ENCODE results near the gene PSG6.
"Not testable (repeated sequence)": the region's sequence is repeated elsewhere in the genome, so short reads cannot be mapped to it uniquely, and the experiment has no call there.

Gene PSG6

GRCh38 chr19:42917634-42918033 lies at the start of gene PSG6:
Gene PSG6, minus strand, starts transcription at chr19:42917894. Its CDS starts 102 bp downstream, at chr19:42917792.
- DNase-seq (ENCODE audit: low read depth): not testable (repeated sequence)

GRCh38 chr19:42965176-42965575 lies 47.5 kb upstream of the PSG6 start:
- peak; percentile 92 for DNase-seq (ENCODE audit: low read depth)

GRCh38 chr19:42961119-42961518 lies 43.4 kb upstream of the PSG6 start:
- peak; percentile 73 for DNase-seq (ENCODE audit: low read depth)

GRCh38 chr19:42952126-42952525 lies 34.4 kb upstream of the PSG6 start:
- DNase-seq (ENCODE audit: low read depth): not testable (repeated sequence)

- DNase-seq (ENCODE audit: low read depth): not testable (repeated sequence)
Observed at GRCh38 chr19:42951476-42951875, 33.8 kb upstream of the PSG6 start.

GRCh38 chr19:42942187-42942789 lies 24.6 kb upstream of the PSG6 start:
- DNase-seq (ENCODE audit: low read depth): no peak

GRCh38 chr19:42937107-42937506 lies 19.4 kb upstream of the PSG6 start, which contains the start of gene PSG7:
Gene PSG7, minus strand, starts transcription at chr19:42937207. Its CDS starts 131 bp downstream, at chr19:42937076.
- DNase-seq (ENCODE audit: low read depth): not testable (repeated sequence)

GRCh38 chr19:42934726-42935125 lies 17.0 kb upstream of the PSG6 start:
- not testable (repeated sequence) for DNase-seq (ENCODE audit: low read depth)

- DNase-seq (ENCODE audit: low read depth): not testable (repeated sequence)
Observed at GRCh38 chr19:42934183-42934582, 16.5 kb upstream of the PSG6 start.

GRCh38 chr19:42933412-42933811 lies 15.7 kb upstream of the PSG6 start:
- not testable (repeated sequence) for DNase-seq (ENCODE audit: low read depth)

- DNase-seq (ENCODE audit: low read depth): peak; percentile 98
Observed at GRCh38 chr19:42932485-42933101, 14.9 kb upstream of the PSG6 start.

- DNase-seq (ENCODE audit: low read depth): peak; percentile 80
Observed at GRCh38 chr19:42930214-42930613, 12.5 kb upstream of the PSG6 start.

- DNase-seq (ENCODE audit: low read depth): no peak
Observed at GRCh38 chr19:42928896-42929295, 11.2 kb upstream of the PSG6 start.

- no peak for DNase-seq (ENCODE audit: low read depth)
Observed at GRCh38 chr19:42926781-42927180, 9.1 kb upstream of the PSG6 start.

- DNase-seq (ENCODE audit: low read depth): peak; percentile 85
Observed at GRCh38 chr19:42923106-42923505, 5.4 kb upstream of the PSG6 start.

- DNase-seq (ENCODE audit: low read depth): not testable (repeated sequence)
Observed at GRCh38 chr19:42920971-42921370, 3.3 kb upstream of the PSG6 start.

- peak; percentile 64 for DNase-seq (ENCODE audit: low read depth)
Observed at GRCh38 chr19:42919757-42920079, 2.0 kb upstream of the PSG6 start.

GRCh38 chr19:42919070-42919756 lies 1.5 kb upstream of the PSG6 start:
- DNase-seq (ENCODE audit: low read depth): not testable (repeated sequence)

- DNase-seq (ENCODE audit: low read depth): not testable (repeated sequence)
Observed at GRCh38 chr19:42918377-42919069, 829 bp upstream of the PSG6 start.

GRCh38 chr19:42916931-42917330 lies 763 bp downstream of the PSG6 start:
- DNase-seq (ENCODE audit: low read depth): not testable (repeated sequence)

- not testable (repeated sequence) for DNase-seq (ENCODE audit: low read depth)
Observed at GRCh38 chr19:42913516-42913915, 4.2 kb downstream of the PSG6 start.

- DNase-seq (ENCODE audit: low read depth): not testable (repeated sequence)
Observed at GRCh38 chr19:42912941-42913340, 4.8 kb downstream of the PSG6 start.
